HG03565 (cell line): Measurements from ENCODE around the gene GBA2.

Experiments
- ATAC-seq: cut with Tn5 transposase; IDR thresholded peaks from one replicate; pipeline ENCODE4 v1.9.1; 2021; ENCODE audit warnings: mild to moderate bottlenecking, moderate library complexity; ENCODE audit not compliant: unreplicated experiment

Gene GBA2

GRCh38 chr9:35718721-35719511 lies 30.1 kb downstream of the GBA2 start:
- ATAC-seq, result no peak

- no peak for ATAC-seq
Observed at GRCh38 chr9:35717132-35717870, 31.7 kb downstream of the GBA2 start.

GRCh38 chr9:35716230-35716629 lies 32.8 kb downstream of the GBA2 start:
- no peak for ATAC-seq

GRCh38 chr9:35714579-35715252 lies 34.3 kb downstream of the GBA2 start:
- ATAC-seq, result no peak

- no peak for ATAC-seq
Observed at GRCh38 chr9:35714123-35714522, 34.9 kb downstream of the GBA2 start.

- no peak for ATAC-seq
Observed at GRCh38 chr9:35713578-35713977, 35.5 kb downstream of the GBA2 start.

GRCh38 chr9:35712762-35713400 lies 36.1 kb downstream of the GBA2 start:
- ATAC-seq, result no peak

- no peak for ATAC-seq
Observed at GRCh38 chr9:35711501-35712428, 37.3 kb downstream of the GBA2 start.

- no peak for ATAC-seq
Observed at GRCh38 chr9:35710818-35711500, 38.1 kb downstream of the GBA2 start.

- no peak for ATAC-seq
Observed at GRCh38 chr9:35708146-35708545, 40.9 kb downstream of the GBA2 start.

- ATAC-seq, result no peak
Observed at GRCh38 chr9:35706951-35707350, 42.1 kb downstream of the GBA2 start.

- ATAC-seq, result no peak
Observed at GRCh38 chr9:35705836-35706430, 43.1 kb downstream of the GBA2 start.

- no peak for ATAC-seq
Observed at GRCh38 chr9:35705372-35705771, 43.7 kb downstream of the GBA2 start.

- ATAC-seq, result no peak
Observed at GRCh38 chr9:35703906-35704672, 44.9 kb downstream of the GBA2 start.

- ATAC-seq, result no peak
Observed at GRCh38 chr9:35702696-35703095, 46.3 kb downstream of the GBA2 start.

GRCh38 chr9:35700942-35701341 lies 48.1 kb downstream of the GBA2 start:
- ATAC-seq, result no peak

- ATAC-seq, result no peak
Observed at GRCh38 chr9:35700031-35700430, 49.0 kb downstream of the GBA2 start.

- no peak for ATAC-seq
Observed at GRCh38 chr9:35698231-35698630, 50.8 kb downstream of the GBA2 start.
